ENCODE results near the gene LRMDA. TPM values are rescaled to one million over a fixed set of nuclear protein-coding genes. Genes with fewer than 3 reads are reported as not detected.

LRMDA gene
- total and polyA plus RNA-seq, 2 of the 8 experiments (the other 6 are each of a cell fraction or from before 2014, with no cell fraction given): 0.86 to 2.8 TPM

- ChIA-PET POLR2A (ENCODE audit: partially characterized antibody) (no interaction called here), CTCF (ENCODE audit: partially characterized antibody) (no interaction called here)
- no peak overlapping the region for H3K27ac ChIP-seq (ENCODE audit: low read depth, low read length)
- TF ChIP-seq POU5F1 (IDR thresholded peaks at IDR 0.05; ENCODE audit: low read depth, low read length): no peak
- no peak for TF ChIP-seq NRF1 (IDR thresholded peaks at IDR 0.05; ENCODE audit: low read depth, low read length)
- no peak for TF ChIP-seq POLR2AphosphoS5 (IDR thresholded peaks at IDR 0.05; ENCODE audit: low read depth, low read length)
- TF ChIP-seq NANOG (IDR thresholded peaks at IDR 0.05; ENCODE audit: insufficient read depth, low read depth, low read length, poor library complexity, severe bottlenecking): no peak
- TF ChIP-seq JUND (IDR thresholded peaks at IDR 0.05; ENCODE audit: low read length): no peak
- TF ChIP-seq TAF7 (optimal IDR thresholded peaks at IDR 0.05; ENCODE audit: borderline replicate concordance, low read depth, low read length): no peak
- TF ChIP-seq TCF12 (IDR thresholded peaks at IDR 0.05; ENCODE audit: low read depth, low read length): no peak
- no peak for TF ChIP-seq HDAC2 (IDR thresholded peaks at IDR 0.05; ENCODE audit: borderline replicate concordance in 1 of 2, low read depth in 2 of 2, low read length in 2 of 2)
- TF ChIP-seq SIN3A (conservative IDR thresholded peaks at IDR 0.05 in 1 of 2, IDR thresholded peaks at IDR 0.05 in 1 of 2; ENCODE audit: low read depth in 1 of 2, low read length in 2 of 2): no peak
- TF ChIP-seq ATF3 (IDR thresholded peaks at IDR 0.05; ENCODE audit: insufficient read depth, low read depth, low read length): no peak
- no peak for TF ChIP-seq SP4 (IDR thresholded peaks at IDR 0.05; ENCODE audit: low read length)
- TF ChIP-seq TAF1 (IDR thresholded peaks at IDR 0.05; ENCODE audit: low read depth, low read length): no peak
- no peak for TF ChIP-seq PHF8 (conservative IDR thresholded peaks at IDR 0.05; ENCODE audit: low read depth, low read length)
- TF ChIP-seq EZH2 (IDR thresholded peaks at IDR 0.05; ENCODE audit: low read depth, low read length, severe bottlenecking): no peak
- no peak for TF ChIP-seq GTF2F1 (IDR thresholded peaks at IDR 0.05; ENCODE audit: borderline replicate concordance, low read depth, low read length)
These were observed 843.5 kb downstream of the LRMDA start for GRCh38 chr10:76274933-76275332.

More at GRCh38 chr10:76274933-76275332, 843.5 kb downstream of the LRMDA start:
- no peak overlapping the region for H2AK5ac ChIP-seq (ENCODE audit: low read depth, low read length)
- no peak overlapping the region for H4K8ac ChIP-seq (ENCODE audit: extremely low read depth, insufficient read depth, low read length)
- no peaks in the 10 kb centered on the region for H3K79me1 ChIP-seq (ENCODE audit: low read depth, low read length)
- no peak overlapping the region for H4K5ac ChIP-seq (ENCODE audit: insufficient read length, low read depth, low read length)
- H3K79me2 ChIP-seq (ENCODE audit: control insufficient read depth in 1 of 2, insufficient read depth in 2 of 2, low read length in 2 of 2): no peaks in the 10 kb centered on the region
- H2AFZ ChIP-seq (ENCODE audit: low read length): no peak overlapping the region
- no peak overlapping the region for H3K4ac ChIP-seq (replicated peaks; ENCODE audit: insufficient read length, low read depth, low read length)
- no peak overlapping the region for H2BK20ac ChIP-seq (ENCODE audit: low read length)
- H3K4me1 ChIP-seq (replicated peaks in 1 of 4; ENCODE audit: control insufficient read depth in 3 of 4, insufficient read depth in 4 of 4, low read length in 3 of 4): peaks cover 0 to 7% (median 2%) of the 10 kb centered on the region in 4 experiments; a peak in 3 of 7 replicates
- H3K23me2 ChIP-seq (ENCODE audit: low read depth, low read length): no peaks in the 10 kb centered on the region
- FAIRE-seq (no peak), DNase-seq (ENCODE audit: low read depth in 1 of 2, low spot score in 2 of 2) (no peak)
- H3K4me2 ChIP-seq (ENCODE audit: insufficient read depth in 1 of 2, low read depth in 2 of 2, low read length in 2 of 2): no peak overlapping the region
- no peaks in the 10 kb centered on the region for H4K20me1 ChIP-seq (replicated peaks in 1 of 2; ENCODE audit: control insufficient read depth in 1 of 2, insufficient read depth in 2 of 2, low read length in 2 of 2)
- no peaks in the 10 kb centered on the region; a peak in 2 of 4 replicates for H3K9me3 ChIP-seq (ENCODE audit: insufficient read depth in 2 of 2, low read depth in 1 of 2, low read length in 1 of 2)
- no peaks in the 10 kb centered on the region for H3K36me3 ChIP-seq (ENCODE audit: control insufficient read depth in 2 of 4, insufficient read depth in 4 of 4, low read length in 3 of 4)
- H2BK120ac ChIP-seq (replicated peaks; ENCODE audit: low read depth, low read length): no peak overlapping the region
- no peaks in the 10 kb centered on the region for H3K27me3 ChIP-seq (replicated peaks in 1 of 4; ENCODE audit: control insufficient read depth in 3 of 4, extremely low read depth in 1 of 4, insufficient read depth in 3 of 4, low read length in 3 of 4)
- H2BK5ac ChIP-seq (ENCODE audit: low read depth, low read length): no peak overlapping the region
- no peak overlapping the region for H2BK12ac ChIP-seq (ENCODE audit: low read depth, low read length)
- H3K14ac ChIP-seq (ENCODE audit: insufficient read length): no peak overlapping the region
- H3K4me3 ChIP-seq (ENCODE audit: extremely low read depth in 1 of 4, insufficient read depth in 2 of 4, low read depth in 3 of 4, low read length in 4 of 4): no peak overlapping the region
- no peak overlapping the region for H4K91ac ChIP-seq (replicated peaks; ENCODE audit: insufficient read length, low read length)
- H3K18ac ChIP-seq (ENCODE audit: extremely low read depth, low read length): no peak overlapping the region
- no peak overlapping the region for H3K56ac ChIP-seq (replicated peaks; ENCODE audit: insufficient read length, low read depth, low read length)
- H3K9ac ChIP-seq (replicated peaks in 1 of 4; ENCODE audit: extremely low read depth in 1 of 4, low read depth in 3 of 4, low read length in 3 of 4): no peak overlapping the region
- no peak overlapping the region for H3K23ac ChIP-seq (ENCODE audit: insufficient read length)
- no peak overlapping the region for H2BK15ac ChIP-seq (ENCODE audit: low read length)
